SKM-1 (cell line): Measurements from ENCODE around the gene BHLHA15.
A peak's percentile ranks its signal among the peaks of the same experiment; 100 is the strongest.

ENCODE experiments used
- DNase-seq: peaks from one replicate; lab custom pipeline; 2025; ENCODE audit not compliant: unreplicated experiment; lab: John Stamatoyannopoulos, UW

The BHLHA15 gene

DNA sequence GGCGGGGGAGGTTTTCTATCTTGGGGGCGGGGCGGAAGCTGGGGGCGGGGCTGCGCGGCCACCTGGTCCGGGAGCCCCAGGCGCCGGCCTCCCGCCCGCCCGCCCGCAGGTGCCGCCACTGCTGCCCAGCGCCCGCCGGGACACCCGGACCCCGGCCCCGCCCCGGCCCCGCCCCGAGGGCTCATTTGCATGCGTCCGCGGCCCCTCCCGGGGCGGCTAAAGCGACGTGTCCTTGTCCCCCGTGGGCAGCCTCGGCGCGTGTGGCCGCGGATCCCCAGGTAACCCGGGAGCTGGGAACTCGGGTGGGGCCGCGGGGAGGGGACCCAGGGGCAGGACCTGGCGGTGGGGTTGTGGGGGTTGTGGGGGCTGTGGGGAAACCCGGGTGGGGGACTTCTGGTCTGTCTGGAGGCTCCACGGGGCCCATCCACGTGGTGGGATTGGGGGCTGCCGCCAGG lies at the start of gene BHLHA15:
BHLHA15 (plus strand) TSS at position 219 of the 455 bp plus-strand sequence. CDS start 871 bp downstream, outside the sequence.
- DNase-seq: no peak

DNA sequence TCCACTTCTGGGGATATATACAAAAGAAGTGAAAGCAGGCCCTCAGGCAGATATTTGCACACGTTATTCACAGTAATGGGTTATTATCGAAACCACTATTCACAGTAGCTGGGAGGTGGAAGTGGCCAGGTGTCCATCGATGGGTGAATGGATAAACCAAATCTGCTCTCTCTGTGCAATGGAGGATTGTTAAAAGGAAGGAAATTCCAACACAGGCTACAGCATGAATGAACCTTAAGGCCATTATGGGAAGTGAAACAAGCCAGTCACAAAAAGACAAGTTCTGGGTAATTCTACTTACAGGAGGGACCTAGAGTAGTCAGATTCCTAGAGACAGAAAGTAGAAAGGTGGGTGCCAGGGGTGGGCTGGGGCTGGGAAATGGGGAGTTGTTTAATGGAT lies 48.5 kb upstream of the BHLHA15 start:
- no peak for DNase-seq

DNA sequence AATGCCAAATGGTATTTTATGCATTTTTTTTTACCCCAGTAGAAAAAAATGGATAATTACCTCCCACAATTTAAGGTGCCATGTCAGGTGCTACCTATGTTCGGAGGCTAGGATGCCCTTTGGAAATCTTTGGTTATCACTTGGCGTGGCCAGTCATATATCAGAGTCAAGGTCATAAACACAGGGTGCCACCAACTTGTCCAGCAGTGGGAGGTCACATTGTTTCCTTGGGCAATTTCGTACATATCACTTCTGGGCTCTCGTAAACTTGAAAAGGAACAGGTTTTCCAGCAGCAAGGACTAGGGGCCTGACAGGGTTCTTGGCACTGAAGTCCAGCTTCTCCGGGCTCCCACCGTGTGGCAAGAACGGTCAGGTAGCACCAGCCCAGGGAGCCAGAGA lies 48.0 kb upstream of the BHLHA15 start:
- no peak for DNase-seq

DNA sequence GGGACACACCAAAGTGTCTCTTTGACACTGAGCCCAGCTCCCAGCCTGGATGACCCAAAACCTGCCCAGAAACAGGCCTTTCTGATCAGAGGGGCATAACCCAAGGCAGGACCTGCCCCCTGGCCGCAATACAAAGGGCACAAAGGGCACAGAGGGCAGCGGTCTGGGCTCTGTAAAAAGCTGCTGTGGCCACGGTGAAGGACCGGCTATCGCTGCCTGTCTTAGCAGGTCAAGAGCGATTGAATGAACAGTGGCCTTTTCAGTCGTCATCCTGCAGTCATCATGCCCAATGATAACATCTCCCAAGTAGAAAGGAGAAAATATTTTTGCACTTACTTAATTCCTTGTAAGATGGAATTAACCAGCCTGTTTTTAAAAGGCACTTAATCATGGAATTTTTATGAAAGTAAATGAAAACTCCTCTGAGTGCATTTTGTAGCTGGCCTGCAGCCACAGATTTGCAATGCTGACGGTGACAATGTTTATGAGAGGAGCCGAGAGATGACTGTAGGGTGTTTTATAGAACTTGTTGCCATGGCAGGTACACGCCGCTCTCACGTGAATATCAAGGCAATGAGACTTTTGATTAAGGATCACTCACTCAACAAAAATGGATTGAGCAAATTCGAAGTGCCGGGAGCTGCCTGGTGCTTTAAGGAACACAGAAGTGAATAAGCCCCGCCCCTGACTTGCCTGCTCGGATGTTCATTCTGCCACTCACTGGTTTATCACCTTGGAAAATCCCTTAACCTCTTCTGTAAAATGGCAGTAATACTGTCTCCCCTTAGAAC lies 47.3 kb upstream of the BHLHA15 start:
- DNase-seq: no peak

DNA sequence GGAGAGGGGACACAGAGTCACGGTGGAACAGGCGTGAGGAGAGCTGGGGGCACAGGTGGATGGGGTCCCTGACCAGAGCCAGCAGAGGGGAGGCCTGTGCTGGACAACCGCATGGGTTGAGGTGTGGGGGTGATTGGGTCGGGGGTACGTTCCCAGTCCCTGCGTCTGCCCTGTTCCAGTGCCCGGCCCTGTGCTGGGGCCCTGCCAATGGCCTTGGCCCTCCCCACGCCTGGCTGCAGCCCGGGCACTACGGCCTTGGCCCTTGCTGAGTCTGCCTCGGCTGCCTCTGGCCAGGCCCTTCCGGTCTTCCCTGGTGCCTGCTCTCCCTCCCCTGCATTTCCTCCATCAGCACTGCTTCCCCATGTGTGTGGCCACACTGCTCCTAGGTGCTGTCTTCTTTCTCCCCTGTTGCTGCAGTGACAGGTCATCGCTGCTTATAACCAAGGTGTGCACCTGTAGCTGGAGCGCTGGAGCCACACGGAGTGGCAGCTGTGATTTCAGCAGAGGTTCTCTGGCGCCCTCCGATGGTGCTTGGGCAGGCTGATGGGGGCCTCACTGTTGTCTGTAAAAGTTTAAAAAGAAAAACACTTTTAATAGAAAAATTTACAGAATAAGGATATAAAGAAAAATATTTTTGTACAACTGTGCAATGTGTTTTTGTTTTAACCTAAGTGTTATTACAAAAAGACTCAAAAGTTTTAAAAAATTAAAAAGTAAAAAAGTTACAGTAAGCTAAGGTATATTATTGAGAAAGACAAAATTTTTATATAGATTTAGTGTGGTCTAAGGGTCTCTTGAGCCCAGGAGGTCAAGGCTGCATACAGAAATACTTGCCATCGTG lies 45.2 kb upstream of the BHLHA15 start:
- no peak for DNase-seq

DNA sequence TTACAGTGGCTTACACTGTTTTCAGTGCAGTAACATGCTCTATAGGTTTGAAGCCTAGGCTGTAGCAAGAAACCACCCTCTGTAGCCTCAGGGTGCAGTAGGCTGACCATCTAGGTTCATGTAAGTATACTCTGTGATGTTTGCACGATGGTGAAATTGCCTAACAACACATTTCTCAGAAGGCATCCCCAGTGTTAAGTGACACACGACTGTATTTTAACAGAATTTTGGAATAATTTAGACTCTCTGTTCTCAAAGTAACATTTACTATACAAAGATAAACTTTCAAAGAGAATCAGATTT lies 44.6 kb upstream of the BHLHA15 start:
- DNase-seq: no peak

DNA sequence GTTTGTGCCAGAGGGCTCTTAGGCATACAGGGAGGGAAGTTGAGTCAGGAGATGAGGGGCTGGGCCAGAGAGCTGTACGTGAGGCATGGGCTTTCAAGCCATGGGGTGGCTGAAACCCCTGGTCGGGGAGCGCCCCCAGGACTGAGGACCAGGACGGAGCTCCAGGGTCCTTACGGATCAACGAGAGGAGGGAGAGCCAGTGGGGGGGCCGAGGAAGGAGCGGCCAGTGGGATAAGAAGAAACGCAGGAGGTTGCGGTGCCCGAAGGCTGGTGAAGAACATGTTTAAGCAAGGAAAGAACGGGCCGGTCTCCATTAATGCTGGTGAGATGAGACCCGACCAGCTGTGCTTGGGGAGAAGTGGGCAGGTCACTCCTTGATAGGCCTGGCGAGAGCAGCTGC lies 43.6 kb upstream of the BHLHA15 start:
- no peak for DNase-seq

DNA sequence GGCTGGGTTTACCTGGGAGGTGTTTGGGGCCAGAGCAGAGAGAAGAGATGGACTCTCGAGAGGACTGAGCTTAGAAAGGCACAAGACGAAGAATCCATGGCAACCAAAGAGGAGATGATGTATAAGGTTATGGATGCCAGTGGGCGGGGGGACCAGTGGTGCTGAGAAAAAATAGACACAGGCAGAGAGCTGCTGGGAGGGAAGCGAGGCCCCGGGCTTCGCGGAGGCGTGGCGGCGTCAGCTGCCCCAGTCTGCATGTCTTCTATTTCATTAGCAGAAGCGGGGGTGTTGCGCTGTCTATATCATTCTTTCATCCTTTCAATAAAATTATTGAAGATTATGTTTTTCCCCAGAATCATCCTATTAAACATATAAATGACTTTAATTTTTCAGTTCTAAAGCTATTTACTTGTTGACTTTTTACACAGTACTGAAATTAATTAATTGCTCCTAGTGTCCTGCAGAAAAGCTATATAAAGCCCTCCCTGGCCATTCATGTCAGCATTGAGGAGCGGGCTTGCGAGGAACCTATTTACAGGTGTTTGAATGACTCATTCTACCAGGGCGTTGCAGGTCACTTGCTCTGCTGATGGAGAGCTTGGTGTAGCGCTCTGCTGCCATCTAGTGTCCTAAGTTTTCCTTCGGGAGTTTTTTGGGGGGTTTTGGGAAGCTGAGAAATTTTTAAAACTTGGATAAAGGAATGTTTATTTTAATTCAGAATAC lies 42.9 kb upstream of the BHLHA15 start:
- DNase-seq: peak; percentile 11

DNA sequence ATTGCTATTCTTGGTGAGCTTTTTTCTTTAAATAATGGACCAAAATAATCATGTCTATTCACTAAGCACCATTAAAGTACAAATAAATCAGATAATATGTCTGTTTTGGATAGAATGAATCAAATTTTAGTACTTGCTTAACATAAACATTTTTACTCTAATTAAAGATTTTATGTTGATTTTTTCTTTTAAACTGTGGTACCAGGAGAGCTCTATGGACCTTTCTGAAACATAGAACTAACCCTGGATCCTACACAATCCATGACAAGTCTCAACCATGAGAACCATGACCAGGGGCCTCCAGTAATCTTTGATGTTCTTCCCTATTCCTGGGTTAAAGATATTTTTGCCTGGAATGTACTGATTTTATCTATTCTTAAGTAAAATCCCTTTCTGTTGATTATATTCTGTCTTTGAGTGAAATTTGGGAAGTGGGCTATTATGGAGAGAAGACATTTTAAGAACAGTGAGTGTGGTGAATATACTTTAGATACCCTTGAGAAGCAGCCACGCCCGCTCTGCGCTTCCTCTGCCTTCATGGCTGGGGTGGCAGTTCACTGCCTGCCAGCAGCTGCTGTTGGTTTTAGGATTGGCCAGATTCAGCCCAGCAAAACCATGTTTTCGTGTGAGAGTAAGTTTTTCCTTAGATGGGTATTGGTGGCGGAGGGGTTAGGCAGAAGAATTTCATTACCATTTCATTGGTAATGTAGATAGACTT lies 42.2 kb upstream of the BHLHA15 start:
- no peak for DNase-seq

DNA sequence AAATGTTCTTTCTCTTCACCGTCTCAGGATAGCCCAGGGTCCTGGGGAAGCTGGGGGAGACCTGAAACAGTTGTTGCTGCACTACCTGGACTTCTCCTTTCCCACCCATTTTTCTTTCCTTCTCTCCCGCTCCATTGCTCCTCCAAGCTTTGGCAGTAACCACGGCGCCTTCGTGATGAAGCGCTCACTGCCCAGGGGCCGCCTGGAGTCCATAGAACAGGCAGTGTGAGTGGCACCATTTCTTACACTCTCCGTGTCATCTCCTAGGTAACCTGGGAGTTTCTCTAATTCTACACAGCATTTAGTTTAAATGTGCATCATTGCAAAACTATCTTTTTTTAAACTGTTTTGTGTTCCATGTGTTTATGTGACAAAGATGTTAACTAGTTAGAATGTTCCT lies 40.3 kb upstream of the BHLHA15 start:
- DNase-seq: no peak

DNA sequence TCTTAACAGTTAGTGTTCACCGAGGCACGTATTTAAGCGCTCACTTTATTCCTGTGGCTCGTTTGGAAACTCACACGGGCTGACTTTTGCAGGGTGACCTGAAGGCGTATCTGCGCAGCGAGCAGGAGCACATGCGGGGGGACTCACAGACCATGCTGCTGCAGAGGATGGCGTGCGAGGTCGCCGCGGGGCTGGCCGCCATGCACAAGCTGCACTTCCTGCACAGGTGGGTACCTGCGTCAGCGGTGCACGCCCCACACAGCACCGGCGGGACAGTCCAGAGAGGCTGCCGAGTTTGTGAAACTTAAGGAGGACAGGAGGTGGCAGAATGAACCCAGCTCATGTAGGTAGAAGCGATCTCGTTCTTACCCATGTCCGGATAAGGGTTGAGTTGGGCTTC lies 39.8 kb upstream of the BHLHA15 start:
- no peak for DNase-seq

DNA sequence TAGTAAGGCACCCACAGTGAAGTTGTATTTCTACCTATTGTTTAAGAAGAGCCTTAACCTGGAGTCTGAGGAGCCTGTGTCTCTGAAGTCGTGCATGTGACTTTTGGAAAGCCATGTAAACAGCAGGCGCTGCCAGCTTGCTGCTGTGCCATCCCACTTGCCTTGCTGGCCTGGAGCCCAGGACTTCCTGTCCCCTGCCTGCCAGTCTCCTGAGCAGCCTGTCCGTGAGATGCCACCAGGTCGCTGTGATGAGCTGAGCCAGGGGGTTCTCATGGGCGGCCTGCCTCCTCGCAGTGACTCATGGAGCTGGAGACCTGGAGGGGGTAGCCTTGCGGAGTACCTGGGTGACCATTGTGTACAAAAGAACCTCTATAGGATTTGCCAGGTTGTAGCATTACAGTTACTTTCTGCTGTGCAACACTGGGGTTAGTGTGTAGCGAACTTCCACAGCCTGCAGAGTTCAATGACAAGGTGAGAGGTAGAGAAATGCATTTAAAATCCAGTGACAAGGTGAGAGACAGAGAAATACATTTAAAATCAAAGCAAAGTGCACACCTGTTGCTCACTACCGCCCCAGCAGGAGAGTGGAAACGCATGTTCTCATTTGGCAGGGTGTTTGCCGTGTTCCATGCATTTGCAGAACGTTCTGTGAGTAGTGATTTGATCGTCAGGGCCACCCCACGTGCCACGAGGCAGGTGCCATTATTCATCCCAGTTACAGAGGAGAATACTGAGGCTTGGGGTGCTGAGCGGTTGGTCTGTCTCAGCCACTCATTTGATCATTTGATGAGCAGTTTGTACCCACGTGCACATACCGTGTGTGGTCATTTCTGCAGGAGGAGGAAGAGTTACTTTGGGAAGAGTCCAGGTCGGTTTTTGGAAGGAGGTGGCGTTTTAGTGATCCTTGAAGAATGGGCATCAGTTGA lies 36.6 kb upstream of the BHLHA15 start:
- DNase-seq: no peak

DNA sequence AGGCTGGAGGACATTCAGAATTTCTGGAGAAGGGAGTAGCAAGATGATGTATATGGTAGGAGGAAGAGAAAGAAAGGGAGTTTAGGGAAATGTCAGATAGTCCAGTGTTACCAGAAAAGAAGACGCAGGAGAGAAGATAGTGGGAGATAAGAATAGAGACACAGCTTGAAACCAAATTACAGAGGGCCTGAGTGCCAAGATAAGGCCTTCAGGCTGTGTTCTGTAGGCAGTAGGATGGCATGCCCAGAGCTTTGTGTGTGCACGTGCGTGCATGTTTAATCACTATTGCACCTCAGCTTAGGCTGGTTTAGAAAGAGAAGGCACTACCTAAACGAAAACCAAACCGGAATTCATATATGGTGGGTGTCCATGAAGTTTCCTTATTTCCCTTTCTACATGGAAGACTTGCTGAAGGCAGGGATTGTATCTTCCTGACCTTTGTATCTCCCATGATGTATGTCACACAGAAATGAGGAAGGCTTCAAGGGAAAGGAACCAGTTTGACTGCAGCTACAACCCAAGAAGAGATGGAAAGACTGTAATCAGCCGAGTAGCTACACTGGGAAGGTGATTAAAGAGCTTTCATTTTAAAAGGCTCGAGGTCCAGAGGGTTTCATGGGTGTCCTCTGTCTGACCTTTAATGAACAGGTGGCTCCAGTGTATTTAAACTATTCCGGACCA lies 35.8 kb upstream of the BHLHA15 start:
- DNase-seq: no peak

DNA sequence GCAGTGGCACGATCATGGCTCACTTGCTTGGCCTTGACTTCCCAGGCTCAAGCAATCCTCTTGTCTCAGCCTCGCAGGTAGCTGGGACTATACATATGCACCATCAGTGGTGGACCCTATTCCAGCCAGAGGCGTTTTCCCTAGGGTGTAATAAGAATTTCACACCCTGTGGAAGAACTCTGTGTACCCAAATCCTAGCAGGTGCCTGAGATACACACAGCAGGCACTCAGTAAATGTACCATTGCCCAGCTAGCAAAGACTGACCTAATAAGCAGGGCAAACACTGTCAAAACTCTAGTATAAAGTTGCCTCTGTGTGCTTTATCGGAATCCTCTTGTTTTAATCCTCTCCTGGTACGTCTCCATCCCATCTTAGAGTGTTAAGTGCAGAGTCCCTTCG lies 33.7 kb upstream of the BHLHA15 start:
- DNase-seq: no peak

DNA sequence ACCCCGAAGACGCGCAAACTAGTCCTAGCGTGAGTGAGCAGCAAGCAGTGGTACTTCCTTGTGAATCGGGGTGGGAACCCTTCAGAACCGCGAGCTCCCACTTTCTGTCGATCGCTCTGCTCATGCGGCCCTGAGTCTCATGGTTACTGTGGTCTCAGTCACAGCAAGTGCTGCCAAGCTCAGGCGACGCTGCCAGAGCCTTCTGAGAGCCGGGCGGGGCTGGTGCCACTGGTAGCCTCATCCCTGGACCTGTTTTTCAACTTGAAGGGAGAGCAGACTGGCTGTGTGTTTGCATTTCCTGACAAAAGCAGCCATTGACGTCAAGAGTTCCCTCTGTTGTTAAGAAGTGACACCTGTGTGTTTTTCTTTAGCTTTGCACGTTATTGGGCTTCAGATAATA lies 32.9 kb upstream of the BHLHA15 start:
- no peak for DNase-seq

DNA sequence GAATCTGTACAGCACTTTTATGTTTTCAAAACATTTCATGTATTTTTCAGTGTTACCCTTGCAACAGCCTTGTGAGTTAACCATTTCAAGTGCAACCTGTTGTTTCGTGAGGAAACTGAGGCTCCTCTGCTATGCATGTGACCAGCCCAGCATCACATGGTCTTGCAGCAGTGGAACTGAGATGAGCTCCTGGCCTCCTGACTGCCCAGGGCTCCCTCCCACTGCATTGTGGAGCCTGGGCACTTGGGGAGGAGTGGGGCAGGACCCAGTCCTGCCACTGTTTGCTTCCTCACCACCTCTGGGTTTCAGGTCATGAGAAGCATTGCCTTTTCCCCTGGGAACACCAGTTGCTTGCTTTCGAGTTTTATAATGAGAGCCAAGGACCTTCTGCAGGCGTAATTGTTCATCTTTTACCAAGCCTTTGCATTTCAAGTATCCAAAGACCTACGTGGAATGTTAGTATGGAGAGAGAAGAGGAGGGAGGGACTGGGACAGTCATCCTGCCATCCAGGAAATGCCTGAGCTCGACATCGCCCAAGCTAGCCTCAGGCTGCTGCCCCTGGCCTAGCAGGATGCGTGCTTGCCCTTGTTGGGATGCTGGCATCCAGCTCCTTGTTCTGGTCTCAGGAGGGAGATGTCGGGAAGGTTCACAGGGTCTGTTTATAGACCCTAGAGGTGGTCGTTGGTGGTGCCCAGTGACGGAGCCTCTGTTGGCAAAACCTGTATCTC lies 32.3 kb upstream of the BHLHA15 start:
- no peak for DNase-seq

DNA sequence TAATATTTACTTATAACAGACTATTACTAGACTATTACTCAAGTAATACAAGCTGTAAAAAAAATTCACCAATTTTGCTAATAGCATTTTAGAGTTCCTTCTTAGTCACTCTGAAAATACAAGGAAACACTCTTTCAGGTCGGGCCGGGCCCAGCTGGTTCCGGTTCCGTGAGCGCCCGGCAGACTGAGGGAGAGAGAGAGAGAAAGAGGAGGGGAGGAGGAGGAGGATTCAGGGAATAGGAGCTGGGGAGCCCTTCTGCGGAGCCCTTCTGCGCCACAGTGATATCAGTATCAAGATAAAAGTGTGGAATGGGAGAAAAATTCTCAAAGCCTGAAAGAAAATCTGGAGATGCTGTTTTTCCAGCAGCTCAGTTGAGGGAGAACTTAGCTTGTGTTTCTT lies 30.5 kb upstream of the BHLHA15 start:
- DNase-seq: no peak

DNA sequence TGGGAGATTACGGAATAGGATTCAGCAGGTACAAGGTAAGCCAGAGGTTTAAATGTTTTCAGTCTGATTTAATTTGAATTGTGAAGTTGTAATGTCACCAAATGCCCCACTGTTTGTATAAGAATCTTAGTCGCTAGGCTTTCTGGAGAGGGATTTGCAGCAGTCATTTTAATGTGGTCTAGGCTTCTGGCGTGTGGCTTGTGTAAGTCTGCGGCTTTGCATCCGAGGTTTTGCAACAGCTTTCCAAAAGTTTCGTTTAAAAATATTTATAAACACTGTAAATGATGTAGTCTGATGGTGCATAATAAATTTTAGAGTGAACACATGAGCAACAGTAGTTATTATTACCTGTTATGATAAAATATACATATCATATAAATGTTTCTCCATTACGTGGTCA lies 26.1 kb upstream of the BHLHA15 start:
- peak; percentile 41 for DNase-seq
